HCT116 (cell line): ENCODE results near the gene MORF4L1.

ENCODE experiments used
- CTCF ChIP-seq, 3 experiments: fragments of 200-600 bp in 1 of 3; sonication (generic) in 1 of 3; IDR thresholded peaks in 2 of 3; conservative IDR thresholded peaks in 1 of 3; 2 replicates each; pipeline ENCODE4 v1.5.1; 2012 to 2017; ENCODE audit warnings: low read depth in 2 of 3, low read length in 2 of 3, antibody characterized with exemption in 1 of 3, borderline replicate concordance in 1 of 3, control low read depth in 1 of 3, mild to moderate bottlenecking in 1 of 3, mixed read lengths in 1 of 3, mixed run types in 1 of 3, moderate library complexity in 1 of 3; ENCODE audit not compliant: insufficient read depth in 1 of 3
- POLR2AphosphoS5 ChIP-seq: IDR thresholded peaks from 2 replicates; pipeline ENCODE4 v1.6.1; 2011; ENCODE audit warnings: mild to moderate bottlenecking, low read depth, low read length, moderate library complexity

- TF ChIP-seq CTCF (IDR thresholded peaks at IDR 0.05 in 2 of 3, conservative IDR thresholded peaks at IDR 0.05 in 1 of 3; ENCODE audit: borderline replicate concordance in 1 of 3, insufficient read depth in 1 of 3, low read depth in 2 of 3, low read length in 2 of 3) (no peak), POLR2AphosphoS5 (no peak)
These were observed 64.5 kb downstream of the MORF4L1 start for GRCh38 chr15:78937132-78937739.
